ENCODE data around the gene MACC1.

GRCh38 chr7:20249920-20250319, 32.7 kb upstream of the MACC1 start:
- TF ChIP-seq ZMYM4 (CRISPR knock-in tag; IDR thresholded peaks at IDR 0.05) (no peak), MAX (IDR thresholded peaks at IDR 0.05) (no peak), EP300 (IDR thresholded peaks at IDR 0.05; ENCODE audit: low read depth in 2 of 2, low read length in 2 of 2) (no peak), EP300 (CRISPR knock-in tag; IDR thresholded peaks at IDR 0.05; ENCODE audit: borderline replicate concordance) (no peak), ZBTB37 (CRISPR knock-in tag; IDR thresholded peaks at IDR 0.05) (no peak), NR2F1 (CRISPR knock-in tag; IDR thresholded peaks at IDR 0.05) (no peak), FOXA1 (IDR thresholded peaks at IDR 0.05) (no peak), FOXA1 (CRISPR knock-in tag; IDR thresholded peaks at IDR 0.05) (no peak)
